NB4 (cell line): Measurements from ENCODE around the gene MALAT1.
"Not testable (repeated sequence)": the region's sequence is repeated elsewhere in the genome, so short reads cannot be mapped to it uniquely, and the experiment has no call there.

ENCODE experiments used
- POLR2A ChIP-seq: IDR thresholded peaks from 2 replicates; pipeline ENCODE4 v1.6.1; 2011; ENCODE audit warnings: mild to moderate bottlenecking; ENCODE audit not compliant: insufficient read length; ENCODE audit errors: extremely low read depth
- TF ChIP-seq, protein P1 (sequence below): IDR thresholded peaks from one replicate; pipeline ENCODE4 v1.5.1; 2012; ENCODE audit warnings: low read depth, low read length

GRCh38 chr11:65521777-65522521 is 23.1 kb downstream of the MALAT1 start:
- not testable (repeated sequence) for TF ChIP-seq POLR2A
- TF ChIP-seq, protein P1, sequence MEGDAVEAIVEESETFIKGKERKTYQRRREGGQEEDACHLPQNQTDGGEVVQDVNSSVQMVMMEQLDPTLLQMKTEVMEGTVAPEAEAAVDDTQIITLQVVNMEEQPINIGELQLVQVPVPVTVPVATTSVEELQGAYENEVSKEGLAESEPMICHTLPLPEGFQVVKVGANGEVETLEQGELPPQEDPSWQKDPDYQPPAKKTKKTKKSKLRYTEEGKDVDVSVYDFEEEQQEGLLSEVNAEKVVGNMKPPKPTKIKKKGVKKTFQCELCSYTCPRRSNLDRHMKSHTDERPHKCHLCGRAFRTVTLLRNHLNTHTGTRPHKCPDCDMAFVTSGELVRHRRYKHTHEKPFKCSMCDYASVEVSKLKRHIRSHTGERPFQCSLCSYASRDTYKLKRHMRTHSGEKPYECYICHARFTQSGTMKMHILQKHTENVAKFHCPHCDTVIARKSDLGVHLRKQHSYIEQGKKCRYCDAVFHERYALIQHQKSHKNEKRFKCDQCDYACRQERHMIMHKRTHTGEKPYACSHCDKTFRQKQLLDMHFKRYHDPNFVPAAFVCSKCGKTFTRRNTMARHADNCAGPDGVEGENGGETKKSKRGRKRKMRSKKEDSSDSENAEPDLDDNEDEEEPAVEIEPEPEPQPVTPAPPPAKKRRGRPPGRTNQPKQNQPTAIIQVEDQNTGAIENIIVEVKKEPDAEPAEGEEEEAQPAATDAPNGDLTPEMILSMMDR, result not testable (repeated sequence)
